NK-92 treated with Interleukin-12 subunit alpha and Interleukin-12 subunit beta, amount 100 ng/mL, for 24 hours (cell line): Measurements from ENCODE around the gene IDH2.

Source experiments
- DNase-seq: peaks from one replicate; lab custom pipeline; 2025; lab: John Stamatoyannopoulos, UW

IDH2 gene

DNA sequence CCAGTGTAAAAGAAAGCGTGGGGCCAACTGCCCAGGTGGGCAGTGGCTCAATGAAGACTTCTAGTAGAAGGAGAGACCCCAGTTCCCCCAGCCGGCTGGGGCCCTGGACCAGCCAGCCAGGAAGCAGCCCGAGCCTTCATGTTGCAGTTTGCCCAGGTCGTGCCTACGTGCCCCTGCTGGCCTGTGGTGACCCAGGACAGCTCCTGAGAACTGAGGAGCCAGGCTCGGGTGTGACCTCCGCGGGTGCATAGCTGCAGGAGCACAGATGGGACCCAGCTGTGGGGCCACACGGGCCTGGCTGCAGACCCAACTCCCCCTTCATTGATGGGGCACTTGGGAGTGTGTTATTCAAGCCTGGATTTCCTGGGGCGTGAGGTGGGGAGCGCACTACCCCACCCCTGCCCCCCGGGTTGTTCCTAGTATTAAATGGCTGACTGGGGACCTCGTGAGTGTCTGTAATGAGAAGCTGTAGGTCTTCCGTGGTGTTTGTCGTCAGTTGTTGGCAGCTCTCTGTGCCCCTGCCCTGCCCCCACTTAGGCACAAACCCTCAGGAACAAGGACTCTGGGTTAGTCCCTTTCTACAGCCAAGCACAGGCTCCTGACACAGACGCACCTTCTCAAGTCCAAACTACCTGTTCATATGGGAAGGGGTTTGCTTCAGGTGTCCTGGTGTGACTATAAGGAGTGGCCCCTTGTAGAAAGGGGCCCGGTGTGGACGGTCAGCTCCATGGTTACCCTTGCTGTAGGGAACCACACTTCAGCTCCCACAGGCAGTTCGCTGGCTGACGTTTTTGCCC is 39.1 kb downstream of the IDH2 start:
- no peak for DNase-seq

- no peak for DNase-seq
These were observed 39.8 kb downstream of the IDH2 start for GRCh38 chr15:90062462-90062932.

GRCh38 chr15:90062023-90062442 is 40.2 kb downstream of the IDH2 start:
- no peak for DNase-seq

- DNase-seq, result no peak
These were observed 41.5 kb downstream of the IDH2 start for GRCh38 chr15:90060797-90061196.

DNA sequence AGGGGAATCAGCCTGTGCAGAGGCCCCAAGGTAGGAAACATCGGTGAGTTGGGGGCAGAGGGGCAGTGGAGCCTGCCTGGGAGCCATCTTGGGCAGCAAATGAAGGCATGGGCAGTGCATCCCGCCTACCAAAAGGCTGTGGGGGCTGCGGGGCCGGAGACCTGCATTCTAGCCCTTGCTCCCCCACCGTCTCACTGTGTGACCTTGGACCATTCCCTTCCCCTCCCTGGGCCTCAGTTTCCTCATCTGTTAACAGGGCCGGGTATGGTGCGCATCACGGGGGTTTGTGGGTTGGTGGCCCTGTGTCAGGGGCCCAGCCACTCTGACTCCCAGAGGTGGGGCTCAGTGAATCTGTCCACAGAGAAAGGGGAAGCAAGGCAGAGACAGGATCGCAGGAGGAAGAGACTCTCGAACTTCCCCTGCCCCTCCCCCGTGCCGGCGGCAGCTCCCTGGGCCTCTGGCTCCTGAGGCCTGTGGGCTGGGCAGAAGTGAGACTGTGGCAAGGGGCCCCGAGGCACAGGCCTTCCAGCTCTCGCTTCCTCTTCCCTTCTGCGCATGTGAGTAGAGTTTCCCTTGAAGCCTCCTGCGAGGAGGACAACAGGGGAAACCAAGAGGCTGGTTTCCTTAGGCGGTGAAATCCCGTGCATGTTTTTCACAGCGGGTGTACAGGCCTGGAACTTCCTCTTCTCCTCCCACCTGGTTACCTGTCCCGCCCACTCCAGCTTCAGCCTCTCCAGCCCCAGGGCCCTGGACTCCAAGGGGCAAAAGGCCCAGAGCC is 42.9 kb downstream of the IDH2 start:
- DNase-seq, result no peak

GRCh38 chr15:90058775-90059174 is 43.5 kb downstream of the IDH2 start:
- DNase-seq, result no peak

- no peak for DNase-seq
These were observed 44.0 kb downstream of the IDH2 start for GRCh38 chr15:90058308-90058707.

DNA sequence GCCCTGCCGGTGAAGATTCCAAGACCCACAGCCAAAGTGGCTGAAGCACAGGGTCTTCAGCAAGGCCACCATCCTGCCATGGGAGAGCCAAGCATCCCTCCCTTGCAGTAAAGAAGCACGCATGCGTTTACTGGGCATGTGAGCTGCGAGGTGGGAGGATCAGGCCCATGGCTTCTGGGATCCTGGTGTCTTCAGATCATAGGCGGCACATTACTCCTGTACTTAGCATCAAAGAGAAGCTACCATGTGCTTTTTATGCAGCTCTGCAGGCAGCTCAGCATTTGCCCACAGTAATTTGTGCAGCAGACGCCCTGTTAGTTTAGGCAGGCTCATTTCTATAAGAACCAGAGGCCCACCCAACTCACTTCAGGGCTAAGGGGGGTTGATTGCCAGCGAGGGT is 45.7 kb downstream of the IDH2 start:
- DNase-seq, result no peak

DNA sequence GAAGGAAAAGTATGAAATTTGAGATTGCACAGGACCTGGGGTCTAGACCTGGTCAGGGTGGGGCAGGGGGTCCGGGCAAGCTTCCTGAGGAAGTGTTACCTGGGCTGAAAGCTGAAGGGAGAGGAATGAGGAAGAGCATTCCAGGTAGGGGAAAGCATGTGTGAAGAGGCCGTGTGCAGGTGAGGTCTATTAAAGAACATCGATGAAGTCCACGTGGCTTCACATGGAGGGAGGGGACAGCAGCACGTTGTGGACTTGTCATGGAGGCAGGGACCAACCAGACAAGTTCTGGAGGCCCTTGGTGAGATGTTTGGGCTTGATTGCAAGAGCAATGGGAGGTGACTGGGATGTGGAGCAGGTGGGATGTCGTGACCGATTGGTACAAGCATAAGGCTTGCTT is 47.1 kb downstream of the IDH2 start:
- no peak for DNase-seq

DNA sequence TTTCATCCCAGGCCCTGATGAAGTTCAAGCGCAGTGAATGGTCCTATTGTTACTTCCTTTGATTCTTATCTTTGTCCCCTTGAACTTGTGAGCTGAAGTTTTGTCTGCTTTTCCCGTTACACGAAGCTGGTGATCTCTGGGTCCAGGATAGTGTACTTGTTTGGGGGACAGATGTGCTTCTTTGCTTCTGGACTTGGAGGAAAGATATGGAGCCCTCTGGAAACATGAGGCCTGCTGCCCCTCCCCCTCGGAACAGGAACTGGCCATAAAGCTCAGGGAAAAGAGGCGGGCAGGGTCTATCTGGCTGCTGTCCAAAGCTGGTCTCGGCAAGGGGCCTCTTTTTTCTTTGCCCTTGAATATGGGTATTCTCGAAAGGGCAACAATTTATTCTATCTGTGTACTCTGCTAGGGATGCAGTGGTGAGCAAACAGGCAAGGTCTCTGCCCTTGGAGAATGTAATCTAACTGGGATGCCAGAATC is 47.6 kb downstream of the IDH2 start:
- no peak for DNase-seq

DNA sequence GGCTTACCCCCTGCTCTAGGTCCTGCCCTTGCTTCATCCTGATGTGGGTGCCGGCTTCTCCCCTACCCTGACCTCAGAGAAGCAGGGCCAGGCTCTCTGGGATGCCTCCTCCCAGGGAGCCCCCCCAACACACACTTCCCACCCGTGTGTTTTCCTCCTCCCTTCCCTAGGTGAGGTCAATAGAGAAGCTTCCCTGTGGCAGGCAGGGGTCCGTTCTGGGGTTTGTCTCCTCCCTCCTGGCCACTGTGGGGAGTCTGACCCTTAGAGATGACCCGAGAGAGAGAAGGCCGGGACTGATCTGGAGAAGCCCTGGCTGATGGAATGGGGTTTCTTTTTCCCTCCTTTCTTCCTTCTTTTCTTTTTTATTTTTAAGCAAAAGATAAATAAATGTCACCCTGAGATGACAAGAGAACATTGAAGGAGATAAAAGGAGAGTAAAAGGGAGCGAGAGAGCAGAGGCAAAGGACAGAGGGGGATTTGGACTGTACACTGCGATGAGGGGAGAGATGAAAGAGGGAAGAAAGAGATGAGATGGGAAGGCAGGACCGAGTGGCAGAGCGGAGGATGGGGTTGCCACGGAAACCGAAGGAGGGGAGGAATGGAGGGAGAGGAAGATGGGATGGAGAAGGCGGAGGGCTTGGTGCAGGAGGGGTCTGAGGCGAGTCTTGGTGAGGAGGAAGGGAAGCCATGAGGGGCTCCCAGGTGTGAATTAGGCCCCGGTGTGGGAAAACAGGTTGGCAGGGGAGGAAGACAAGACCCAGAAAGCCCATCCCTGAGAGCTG is 48.4 kb downstream of the IDH2 start:
- no peak for DNase-seq

- DNase-seq, result no peak
These were observed 50.4 kb downstream of the IDH2 start for GRCh38 chr15:90051874-90052273.

DNA sequence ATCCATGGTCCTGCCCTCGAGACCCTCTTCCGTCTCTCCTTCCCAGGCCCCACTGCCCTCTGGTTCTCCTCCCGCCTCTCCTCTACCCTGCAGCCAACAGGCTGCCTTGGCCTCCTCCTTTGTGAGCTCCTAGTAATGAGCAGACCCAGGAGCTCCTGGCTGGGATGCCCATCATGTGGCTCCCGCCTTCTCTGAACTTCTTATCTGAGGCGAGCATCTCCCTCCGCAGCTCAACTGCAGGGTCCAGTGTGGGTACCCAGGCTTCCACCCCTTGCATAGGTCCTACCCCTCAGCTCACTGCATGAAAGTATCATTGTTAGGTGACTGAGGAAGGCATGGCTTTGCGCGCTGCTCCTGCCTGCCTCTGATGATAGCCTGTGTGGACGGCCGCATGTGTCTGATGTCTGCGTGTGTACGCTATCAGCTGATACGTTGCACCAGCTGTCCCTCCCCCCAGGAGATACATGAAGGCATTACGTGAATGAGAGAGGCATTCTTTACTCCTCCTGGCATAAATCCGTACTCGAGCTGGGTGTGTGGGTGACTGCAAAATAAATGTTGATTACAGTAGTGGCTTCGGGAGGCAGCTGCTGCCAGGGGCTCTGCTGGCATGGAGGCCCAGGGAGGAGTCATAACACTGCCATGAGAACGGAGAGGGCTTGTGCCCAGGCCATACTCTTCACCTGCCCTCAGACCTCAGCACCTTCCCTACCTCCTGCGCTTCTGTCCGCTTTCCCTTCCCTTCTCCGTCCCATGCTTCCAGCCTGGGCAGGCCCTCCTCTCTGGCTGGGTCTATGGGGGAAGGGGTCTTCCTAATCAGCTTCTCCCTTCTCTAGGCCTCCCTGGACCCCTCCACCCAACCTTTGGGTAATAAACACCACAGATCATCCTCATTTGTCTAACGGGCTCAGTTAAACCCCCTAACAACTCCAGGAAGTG is 52.3 kb downstream of the IDH2 start:
- no peak for DNase-seq

DNA sequence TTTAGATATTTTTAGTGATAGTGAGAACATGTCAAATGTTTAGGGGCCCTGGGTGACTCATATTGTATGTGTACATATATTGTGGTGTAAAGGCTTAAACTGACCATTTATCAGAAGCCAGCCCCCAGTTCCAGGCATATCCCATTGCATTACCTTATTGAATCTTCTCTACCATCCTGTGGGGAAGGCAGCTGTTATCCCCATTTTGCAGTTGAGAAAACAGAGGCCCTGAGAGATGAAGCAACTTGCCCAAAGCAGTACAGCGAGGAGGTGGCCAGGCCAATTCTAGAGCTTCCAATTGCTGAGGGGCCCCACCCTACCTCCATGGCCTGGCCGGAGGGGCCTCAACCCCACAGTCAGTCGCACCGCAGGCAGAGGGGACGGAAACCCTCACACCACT is 53.2 kb downstream of the IDH2 start:
- no peak for DNase-seq

- DNase-seq, result no peak
These were observed 54.2 kb downstream of the IDH2 start for GRCh38 chr15:90047956-90048575.

- DNase-seq, result no peak
These were observed 55.3 kb downstream of the IDH2 start for GRCh38 chr15:90046911-90047392.

DNA sequence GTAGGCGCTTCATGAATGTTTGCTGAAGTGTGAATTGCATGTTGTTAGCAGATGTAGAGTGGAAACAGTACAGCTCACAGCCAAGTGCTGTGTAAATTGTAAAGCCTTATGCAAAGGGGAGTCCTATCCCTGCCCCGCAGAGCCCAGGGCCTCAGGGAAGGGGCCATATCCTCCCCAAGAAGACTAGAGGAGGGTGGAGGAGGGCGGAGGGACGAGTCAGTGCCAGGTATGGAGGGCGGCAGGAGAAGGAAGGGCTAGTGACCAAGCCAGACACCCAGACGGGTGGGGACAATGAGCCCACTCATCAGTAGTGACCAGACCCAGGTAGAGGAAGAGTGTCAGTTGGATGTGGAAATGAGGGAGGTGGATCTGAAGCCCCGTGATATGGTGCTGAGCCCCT is 56.0 kb downstream of the IDH2 start:
- DNase-seq, result no peak

DNA sequence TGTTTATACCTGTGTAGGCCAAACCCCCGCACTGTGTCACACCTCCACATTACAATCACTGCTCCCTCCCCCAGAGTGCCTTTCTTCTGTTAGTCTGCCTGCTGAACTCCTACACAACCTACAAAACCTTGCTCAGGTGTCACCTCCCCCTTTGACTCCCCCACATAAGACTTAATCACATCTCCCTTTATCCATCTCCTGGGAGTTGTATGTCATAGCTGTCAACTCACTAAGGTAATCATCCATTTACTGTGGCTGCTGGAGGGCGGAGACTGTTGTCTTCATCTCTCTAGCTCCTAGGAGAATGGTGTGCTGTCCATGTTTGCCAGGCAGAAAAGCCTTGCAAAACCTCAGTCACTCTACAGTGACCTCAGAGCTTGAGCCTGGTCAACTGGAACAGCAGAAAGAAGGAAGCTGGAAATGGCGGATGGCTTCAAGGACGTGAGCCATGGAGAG is 57.3 kb downstream of the IDH2 start:
- DNase-seq, result no peak

DNA sequence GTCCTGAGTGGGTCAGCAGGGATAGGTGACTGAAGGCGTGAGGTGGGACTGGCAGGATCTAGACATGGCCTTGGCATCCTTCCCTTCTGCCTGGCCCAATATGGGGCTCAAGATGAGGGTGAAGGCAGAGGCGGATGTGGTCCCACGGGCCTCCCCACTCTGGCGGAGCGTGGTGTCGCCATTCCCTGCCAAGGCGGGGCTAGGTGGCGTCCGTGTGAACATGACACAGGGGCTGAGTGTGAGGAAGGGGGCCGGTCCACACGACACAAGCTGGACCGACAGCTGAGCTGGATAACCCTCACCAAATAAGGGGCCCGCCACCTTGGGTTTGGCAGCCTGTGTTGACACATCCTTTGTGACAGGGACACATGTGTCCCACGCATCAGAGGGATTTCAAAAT is 58.1 kb downstream of the IDH2 start:
- DNase-seq, result no peak

DNA sequence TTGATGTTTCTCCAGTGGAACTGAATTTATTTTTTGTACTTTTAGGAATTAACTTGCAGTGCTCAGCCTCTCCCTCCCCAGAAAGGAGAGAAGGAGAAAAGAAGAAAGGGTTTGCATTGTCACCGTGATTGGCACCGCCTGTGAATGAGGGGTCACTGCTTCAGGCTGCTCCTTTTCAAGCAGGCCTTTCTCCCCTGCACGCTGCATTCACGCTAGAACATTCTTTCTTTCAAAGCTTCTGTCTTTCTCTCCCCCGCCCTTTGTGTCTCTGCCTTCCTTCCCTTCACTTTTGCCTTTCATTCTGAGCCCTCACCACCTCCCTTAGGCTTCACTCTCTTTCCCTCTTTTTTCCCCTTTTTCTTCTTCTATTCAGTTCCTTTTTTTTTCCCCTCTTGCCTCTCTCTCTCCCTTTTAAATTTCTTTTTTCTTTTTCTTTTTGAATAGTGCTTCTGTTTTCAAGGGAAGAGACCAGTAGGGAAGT is 58.7 kb downstream of the IDH2 start:
- no peak for DNase-seq
